ENCODE results near the gene NPTXR.

The NPTXR gene

DNA sequence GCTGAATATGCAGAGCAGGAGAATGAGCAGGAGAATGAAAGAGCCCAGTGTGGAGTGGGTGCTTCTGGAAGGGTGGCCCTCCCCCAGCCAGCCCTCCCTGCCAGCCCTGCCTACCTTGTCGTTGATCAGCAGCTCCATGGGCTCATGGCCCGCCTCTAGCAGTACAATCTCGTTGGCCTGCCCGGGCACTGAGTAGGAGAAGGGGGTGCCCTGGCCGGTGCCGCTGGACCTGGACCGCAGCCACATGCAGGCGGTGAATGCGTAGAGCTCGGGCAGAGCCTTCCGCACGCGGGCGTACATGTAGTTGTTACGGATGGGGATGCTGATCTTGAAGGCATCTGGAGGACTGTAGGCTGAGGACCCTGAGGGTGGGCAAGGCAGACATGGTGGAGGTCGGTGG is 17.4 kb downstream of the NPTXR start:
- H3K4me3 ChIP-seq (ENCODE audit: low read length): no peak overlapping the region
- TF ChIP-seq, protein P1, sequence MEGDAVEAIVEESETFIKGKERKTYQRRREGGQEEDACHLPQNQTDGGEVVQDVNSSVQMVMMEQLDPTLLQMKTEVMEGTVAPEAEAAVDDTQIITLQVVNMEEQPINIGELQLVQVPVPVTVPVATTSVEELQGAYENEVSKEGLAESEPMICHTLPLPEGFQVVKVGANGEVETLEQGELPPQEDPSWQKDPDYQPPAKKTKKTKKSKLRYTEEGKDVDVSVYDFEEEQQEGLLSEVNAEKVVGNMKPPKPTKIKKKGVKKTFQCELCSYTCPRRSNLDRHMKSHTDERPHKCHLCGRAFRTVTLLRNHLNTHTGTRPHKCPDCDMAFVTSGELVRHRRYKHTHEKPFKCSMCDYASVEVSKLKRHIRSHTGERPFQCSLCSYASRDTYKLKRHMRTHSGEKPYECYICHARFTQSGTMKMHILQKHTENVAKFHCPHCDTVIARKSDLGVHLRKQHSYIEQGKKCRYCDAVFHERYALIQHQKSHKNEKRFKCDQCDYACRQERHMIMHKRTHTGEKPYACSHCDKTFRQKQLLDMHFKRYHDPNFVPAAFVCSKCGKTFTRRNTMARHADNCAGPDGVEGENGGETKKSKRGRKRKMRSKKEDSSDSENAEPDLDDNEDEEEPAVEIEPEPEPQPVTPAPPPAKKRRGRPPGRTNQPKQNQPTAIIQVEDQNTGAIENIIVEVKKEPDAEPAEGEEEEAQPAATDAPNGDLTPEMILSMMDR (conservative IDR thresholded peaks at IDR 0.05; ENCODE audit: low read depth, low read length): no peak
- DNase-seq (ENCODE audit: low read depth): no peak

DNA sequence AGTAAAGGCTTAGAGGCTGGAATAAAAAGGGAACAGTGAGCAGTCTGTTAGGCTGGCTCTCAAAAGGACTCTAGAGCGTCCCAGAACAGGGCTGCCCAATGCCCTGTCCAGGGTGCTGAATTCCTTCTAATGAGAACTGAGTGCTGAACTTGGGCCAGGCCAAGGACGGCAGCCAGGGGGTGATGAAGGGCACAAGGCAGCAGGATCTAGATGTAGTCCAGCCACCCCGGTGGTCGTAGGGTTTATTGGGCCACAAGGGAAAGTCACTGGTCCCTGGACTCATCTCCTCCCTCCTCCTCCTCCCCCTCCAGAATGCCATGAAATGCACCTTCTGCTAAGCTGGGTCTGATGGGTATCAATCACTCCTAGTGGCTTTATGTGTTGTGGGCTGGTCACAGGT is 19.2 kb downstream of the NPTXR start:
- DNase-seq (ENCODE audit: low read depth): peak; percentile 35
- TF ChIP-seq, protein P1 (conservative IDR thresholded peaks at IDR 0.05; ENCODE audit: low read depth, low read length): peak; percentile 76
- H3K4me3 ChIP-seq (ENCODE audit: low read length): no peak overlapping the region

DNA sequence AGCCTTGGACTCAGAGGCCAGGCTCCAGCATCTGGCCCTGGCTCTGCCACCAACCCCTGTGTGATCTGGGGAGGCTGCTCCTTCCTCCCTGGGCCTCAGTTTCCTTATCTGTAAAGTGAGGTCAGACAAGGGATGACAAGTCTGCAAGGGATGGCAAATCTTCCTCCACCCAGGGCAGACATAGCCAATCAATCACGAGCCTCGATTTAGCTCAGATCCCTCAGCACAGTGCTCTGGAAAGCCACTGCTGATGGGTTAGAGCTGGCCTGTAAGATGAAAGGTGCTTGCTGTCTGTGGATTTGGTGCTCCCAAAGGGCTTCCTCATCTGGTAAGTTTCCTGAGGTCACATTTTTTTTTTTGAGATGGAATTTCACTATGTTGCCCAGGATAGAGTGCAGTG is 20.2 kb downstream of the NPTXR start:
- TF ChIP-seq, protein P1 (conservative IDR thresholded peaks at IDR 0.05; ENCODE audit: low read depth, low read length): no peak
- no peak overlapping the region for H3K4me3 ChIP-seq (ENCODE audit: low read length)
- DNase-seq (ENCODE audit: low read depth): no peak

DNA sequence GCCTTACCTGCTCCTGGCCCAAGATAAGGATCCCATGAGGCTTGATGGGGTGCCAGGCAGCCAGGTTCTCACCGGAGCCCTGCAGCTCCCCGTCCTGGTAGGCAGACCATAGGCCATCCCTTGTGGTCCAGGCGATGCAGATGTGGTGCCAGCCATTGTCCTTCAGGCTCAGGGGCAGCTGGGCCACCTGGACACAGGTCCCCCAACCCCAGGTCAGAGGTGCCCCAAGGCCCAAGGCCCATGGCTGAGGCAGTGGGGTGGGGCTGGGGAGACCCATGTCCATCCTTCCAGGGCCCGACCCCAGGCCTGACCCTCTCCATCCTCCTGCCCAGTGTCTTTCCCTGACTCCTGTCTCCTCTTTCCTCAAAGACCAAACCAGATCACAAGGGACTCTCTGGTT is 20.8 kb downstream of the NPTXR start:
- H3K4me3 ChIP-seq (ENCODE audit: low read length): no peak overlapping the region
- TF ChIP-seq, protein P1 (conservative IDR thresholded peaks at IDR 0.05; ENCODE audit: low read depth, low read length): no peak
- no peak for DNase-seq (ENCODE audit: low read depth)

DNA sequence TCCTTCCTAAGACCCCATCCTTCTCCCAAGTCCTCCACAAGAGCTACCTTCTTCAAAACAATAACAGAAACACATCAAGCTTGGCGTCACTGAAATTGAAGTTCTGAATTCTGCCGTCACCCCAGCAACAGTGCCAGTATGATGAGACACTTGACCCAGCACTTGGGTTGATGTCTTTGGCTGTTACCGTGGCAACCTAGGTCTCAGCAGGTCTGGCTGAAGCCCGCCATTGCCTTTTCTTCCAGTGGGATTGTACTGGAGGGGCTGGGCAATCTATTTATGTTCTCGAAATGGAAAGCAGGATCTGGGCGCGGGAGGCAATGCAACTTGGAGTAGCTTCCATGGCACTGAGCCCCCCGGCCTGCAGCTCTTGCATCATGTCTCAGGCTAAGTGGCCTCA is 23.8 kb downstream of the NPTXR start:
- no peak overlapping the region for H3K4me3 ChIP-seq (ENCODE audit: low read length)
- DNase-seq (ENCODE audit: low read depth): no peak
- TF ChIP-seq, protein P1 (conservative IDR thresholded peaks at IDR 0.05; ENCODE audit: low read depth, low read length): no peak

DNA sequence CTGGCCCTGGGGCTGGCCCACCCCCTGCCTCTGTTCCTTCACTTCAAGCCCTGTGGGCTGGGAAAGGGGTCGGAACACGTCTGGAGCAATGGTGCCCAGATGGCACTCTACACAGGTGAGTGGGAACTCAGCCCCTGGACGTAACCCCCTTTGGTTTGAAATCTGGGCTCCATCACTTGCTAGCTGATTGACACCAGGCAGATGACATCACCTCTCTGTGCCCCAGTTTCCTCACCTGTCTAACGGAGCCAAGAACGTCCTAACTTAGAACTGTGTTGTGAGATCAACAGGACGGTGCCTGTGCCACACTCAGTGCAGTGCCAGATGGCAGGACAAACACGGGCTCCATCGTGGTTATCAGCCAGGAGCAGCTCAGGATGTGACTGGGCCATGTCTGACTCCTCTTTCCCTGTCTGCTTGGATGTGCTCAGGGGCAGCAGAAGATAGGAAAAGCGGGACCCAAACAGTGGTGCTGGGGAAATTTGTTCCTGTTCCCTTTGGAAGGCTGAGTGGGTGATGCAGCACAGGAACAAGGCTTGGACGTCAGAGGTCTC is 24.4 kb downstream of the NPTXR start:
- no peak for DNase-seq (ENCODE audit: low read depth)
- TF ChIP-seq, protein P1 (conservative IDR thresholded peaks at IDR 0.05; ENCODE audit: low read depth, low read length): no peak
- H3K4me3 ChIP-seq (ENCODE audit: low read length): no peak overlapping the region

DNA sequence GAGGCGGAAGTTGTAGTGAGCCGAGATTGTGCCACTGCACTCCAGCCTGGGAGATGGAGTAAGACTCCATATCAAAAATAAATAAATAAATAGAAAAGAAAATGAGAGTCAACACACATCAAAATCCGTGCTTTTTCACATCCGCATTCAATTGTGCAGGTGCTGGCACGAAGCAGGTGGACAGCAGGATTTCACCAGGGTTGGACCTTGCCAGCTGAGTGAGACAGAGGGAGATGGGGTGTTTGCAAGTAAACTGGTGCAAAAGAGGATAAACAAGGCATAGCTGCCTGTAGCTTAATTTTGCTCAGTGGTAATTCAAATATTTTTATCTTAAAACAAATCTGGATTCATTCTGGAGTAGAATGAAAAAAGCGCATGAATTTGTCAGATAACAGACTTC is 26.6 kb downstream of the NPTXR start:
- no peak overlapping the region for H3K4me3 ChIP-seq (ENCODE audit: low read length)
- TF ChIP-seq, protein P1 (conservative IDR thresholded peaks at IDR 0.05; ENCODE audit: low read depth, low read length): no peak
- DNase-seq (ENCODE audit: low read depth): no peak
